Panc1 (cell line): ENCODE results near the gene GRIK4.

ENCODE experiments used
- POLR2AphosphoS5 ChIP-seq: IDR thresholded peaks from 2 replicates; pipeline ENCODE4 v1.6.1; 2012; ENCODE audit warnings: mild to moderate bottlenecking, low read depth, low read length, moderate library complexity
- TF ChIP-seq, protein P1 (sequence below): fragments of 450-650 bp; IDR thresholded peaks from 2 replicates; pipeline ENCODE4 v1.5.1; 2017; ENCODE audit warnings: mild to moderate bottlenecking

DNA sequence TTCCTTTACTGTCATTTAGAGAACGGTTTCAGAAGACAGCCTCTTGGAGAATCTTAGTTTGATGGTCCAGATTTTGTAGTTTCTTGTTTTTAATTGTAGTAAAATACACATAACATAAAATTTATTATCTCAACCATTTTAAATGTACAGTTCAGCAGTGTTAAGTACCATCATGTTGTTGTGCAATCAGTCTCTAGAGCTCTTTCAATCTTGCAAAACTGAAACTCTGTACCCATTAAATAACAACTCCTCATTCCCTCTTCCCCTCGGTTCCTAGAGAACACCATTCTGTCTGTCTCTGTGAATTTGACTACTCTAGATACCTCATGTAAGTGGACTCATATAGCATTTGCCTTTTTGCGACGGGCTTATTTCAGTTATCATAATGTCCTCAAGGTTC, 69.8 kb downstream of the GRIK4 start:
- TF ChIP-seq, protein P1, sequence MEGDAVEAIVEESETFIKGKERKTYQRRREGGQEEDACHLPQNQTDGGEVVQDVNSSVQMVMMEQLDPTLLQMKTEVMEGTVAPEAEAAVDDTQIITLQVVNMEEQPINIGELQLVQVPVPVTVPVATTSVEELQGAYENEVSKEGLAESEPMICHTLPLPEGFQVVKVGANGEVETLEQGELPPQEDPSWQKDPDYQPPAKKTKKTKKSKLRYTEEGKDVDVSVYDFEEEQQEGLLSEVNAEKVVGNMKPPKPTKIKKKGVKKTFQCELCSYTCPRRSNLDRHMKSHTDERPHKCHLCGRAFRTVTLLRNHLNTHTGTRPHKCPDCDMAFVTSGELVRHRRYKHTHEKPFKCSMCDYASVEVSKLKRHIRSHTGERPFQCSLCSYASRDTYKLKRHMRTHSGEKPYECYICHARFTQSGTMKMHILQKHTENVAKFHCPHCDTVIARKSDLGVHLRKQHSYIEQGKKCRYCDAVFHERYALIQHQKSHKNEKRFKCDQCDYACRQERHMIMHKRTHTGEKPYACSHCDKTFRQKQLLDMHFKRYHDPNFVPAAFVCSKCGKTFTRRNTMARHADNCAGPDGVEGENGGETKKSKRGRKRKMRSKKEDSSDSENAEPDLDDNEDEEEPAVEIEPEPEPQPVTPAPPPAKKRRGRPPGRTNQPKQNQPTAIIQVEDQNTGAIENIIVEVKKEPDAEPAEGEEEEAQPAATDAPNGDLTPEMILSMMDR, result no peak
- no peak for TF ChIP-seq POLR2AphosphoS5
